CD14-positive monocyte (primary cell): ENCODE measurements around the gene HSPA2. TPM values are rescaled to one million over a fixed set of nuclear protein-coding genes. Genes with fewer than 3 reads are reported as not detected.

Experiments
- DNase-seq, 3 donors: peaks; one replicate each; pipeline ENCODE4 v3.0.0-alpha.2; 2011 to 2022
- H2AFZ ChIP-seq: 2 replicates; pipeline ENCODE4 v1.6.0; 2012; ENCODE audit warnings: mild to moderate bottlenecking, low read depth, low read length, inconsistent platforms; ENCODE audit not compliant: insufficient read depth, poor library complexity, severe bottlenecking
- H3K27ac ChIP-seq, 2 donors: 1 replicate in 1 of 2; 2 replicates in 1 of 2; pipeline ENCODE4 v1.5.1; 2012 to 2013; ENCODE audit warnings: low read length in 2 of 2, control low read depth in 1 of 2, inconsistent platforms in 1 of 2, low read depth in 1 of 2, mild to moderate bottlenecking in 1 of 2
- H3K27me3 ChIP-seq, 2 donors: one replicate each; pipeline versions ENCODE4 v1.6.0 to v1.6.1; 2011 to 2013; ENCODE audit warnings: low read length in 2 of 2; ENCODE audit not compliant: control insufficient read depth in 2 of 2, insufficient read depth in 2 of 2
- H3K36me3 ChIP-seq, 2 donors: replicated peaks in 1 of 2; 1 replicate in 1 of 2; 2 replicates in 1 of 2; pipeline versions ENCODE4 v1.5.1 to v1.6.1; 2012 to 2013; ENCODE audit warnings: low read length in 2 of 2, control low read depth in 1 of 2, inconsistent platforms in 1 of 2, mild to moderate bottlenecking in 1 of 2; ENCODE audit not compliant: insufficient read depth in 2 of 2, control insufficient read depth in 1 of 2
- H3K4me1 ChIP-seq, 2 donors: 1 replicate in 1 of 2; 2 replicates in 1 of 2; pipeline versions ENCODE4 v1.5.1 to v1.6.1; 2012 to 2013; ENCODE audit warnings: low read length in 2 of 2, control low read depth in 1 of 2, inconsistent platforms in 1 of 2, mild to moderate bottlenecking in 1 of 2, moderate library complexity in 1 of 2; ENCODE audit not compliant: insufficient read depth in 2 of 2, control insufficient read depth in 1 of 2
- H3K4me2 ChIP-seq: replicated peaks from 2 replicates; pipeline ENCODE3; 2012; ENCODE audit warnings: low read length, moderate library complexity, mild to moderate bottlenecking; ENCODE audit not compliant: poor library complexity, severe bottlenecking; ENCODE audit errors: extremely low read depth
- H3K4me3 ChIP-seq, 3 experiments: fragments of 200-600 bp in 1 of 3; sonication (generic) in 1 of 3; replicated peaks in 1 of 3; 1 replicate in 2 of 3; 2 replicates in 1 of 3; pipeline ENCODE4 v1.5.1; 2011 to 2013; ENCODE audit warnings: low read length in 3 of 3, mild to moderate bottlenecking in 3 of 3, control low read depth in 2 of 3, low read depth in 2 of 3, inconsistent platforms in 1 of 3, moderate library complexity in 1 of 3
- H3K79me2 ChIP-seq: 2 replicates; pipeline ENCODE4 v1.6.0; 2012; ENCODE audit warnings: mild to moderate bottlenecking, control low read depth, inconsistent platforms, low read length, moderate library complexity; ENCODE audit not compliant: insufficient read depth
- H3K9ac ChIP-seq: 2 replicates; pipeline ENCODE4 v1.6.0; 2017; ENCODE audit warnings: low read length, mild to moderate bottlenecking; ENCODE audit not compliant: insufficient read depth, poor library complexity, severe bottlenecking
- H3K9me3 ChIP-seq, 2 donors: replicated peaks in 1 of 2; 1 replicate in 1 of 2; 2 replicates in 1 of 2; pipeline versions ENCODE4 v1.5.1 to v1.6.1; 2012 to 2013; ENCODE audit warnings: low read length in 2 of 2, control low read depth in 1 of 2; ENCODE audit not compliant: control insufficient read depth in 1 of 2, insufficient read depth in 1 of 2
- H4K20me1 ChIP-seq: 2 replicates; pipeline ENCODE4 v1.6.0; 2012; ENCODE audit warnings: mild to moderate bottlenecking, low read length, control low read depth, moderate library complexity; ENCODE audit not compliant: insufficient read depth
- H3K27ac Mint-ChIP-seq, 7 donors: one replicate each; pipeline ENCODE4 v1.8.0; 2020; ENCODE audit warnings: mild to moderate bottlenecking in 7 of 7, mixed read lengths in 7 of 7, moderate library complexity in 6 of 7, inconsistent platforms in 2 of 7
- H3K27me3 Mint-ChIP-seq, 3 donors: one replicate each; pipeline ENCODE4 v1.8.0; 2021 to 2022; ENCODE audit warnings: low read depth in 3 of 3, mild to moderate bottlenecking in 3 of 3, mixed read lengths in 3 of 3, moderate library complexity in 3 of 3, inconsistent platforms in 1 of 3
- H3K36me3 Mint-ChIP-seq, 2 donors: one replicate each; pipeline ENCODE4 v1.8.0; 2020; ENCODE audit warnings: mixed read lengths in 2 of 2, inconsistent platforms in 1 of 2, mild to moderate bottlenecking in 1 of 2
- H3K4me1 Mint-ChIP-seq: one replicate; pipeline ENCODE4 v1.8.0; 2020; ENCODE audit warnings: mild to moderate bottlenecking, mixed read lengths
- H3K4me3 Mint-ChIP-seq, 2 donors: one replicate each; pipeline ENCODE4 v1.8.0; 2020; ENCODE audit warnings: mild to moderate bottlenecking in 2 of 2, mixed read lengths in 2 of 2, moderate library complexity in 1 of 2
- H3K9me3 Mint-ChIP-seq, 7 donors: one replicate each; pipeline ENCODE4 v1.8.0; 2020 to 2022; ENCODE audit warnings: mixed read lengths in 7 of 7, mild to moderate bottlenecking in 6 of 7, moderate library complexity in 6 of 7, inconsistent platforms in 2 of 7
- CTCF ChIP-seq: fragments of 200-600 bp; IDR thresholded peaks from one replicate; pipeline ENCODE4 v1.8.0; 2022; ENCODE audit warnings: antibody characterized with exemption, mild to moderate bottlenecking
- WGBS: methylation state at CpG from one replicate; pipeline ENCODE4 v1.1.5; 2013; ENCODE audit warnings: missing lambda C conversion rate; ENCODE audit not compliant: insufficient coverage; 5-methylcytosine and 5-hydroxymethylcytosine counted together
- intact Hi-C, 2 donors: fragments of 100-400 bp; cut with micrococcal nuclease; formaldehyde crosslinking; loops; one replicate each; pipeline versions ENCODE4 v1.15.0 to v1.15.1; 2023
- polyA plus RNA-seq, 3 donors: library from polyadenylated mRNA; depleted of rRNA in 1 of 3; unstranded in 2 of 3; stranded (reverse) in 1 of 3; fragments of 300-500 nt in 2 of 3; fragments of >200 nt in 1 of 3; fragmentation: Illumina TruSeq in 2 of 3; gene quantifications; 1 replicate in 2 of 3; 2 replicates in 1 of 3; pipeline ENCODE4 v1.2.3, GENCODE V29; 2012 to 2021

The HSPA2 gene
- polyA plus RNA-seq, 3 donors: 0.17 to 0.41 TPM; not detected in 1

GRCh38 chr14:64504310-64504896 lies 36.1 kb upstream of the HSPA2 start, which contains the start of gene ZBTB1:
ZBTB1 (plus strand) TSS chr14:64504770; CDS start chr14:64521505, 16,735 bp downstream.
- H3K9me3 ChIP-seq: no peaks in the 10 kb centered on the region
- intact Hi-C loops: loop anchor here in 1 of 2 donors (10.0 kb wide), 1 partner anchor 150 kb away; no protein-coding TSS in a partner anchor
- no peaks in the 10 kb centered on the region for H3K9me3 Mint-ChIP-seq
- peak within 1 kb of the TSS; percentile 96 to 98 for H3K4me3 Mint-ChIP-seq
- H4K20me1 ChIP-seq: peaks cover 44% of the 10 kb centered on the region
- H3K27me3 ChIP-seq: no peaks in the 10 kb centered on the region
- H3K27ac Mint-ChIP-seq: peak within 1 kb of the TSS; percentile 97 to 99 (median 99)
- H3K9ac ChIP-seq: peak within 1 kb of the TSS; percentile 99
- H3K27me3 Mint-ChIP-seq: peaks cover 0 to 2% (median 2%) of the 10 kb centered on the region in 3 donors
- TF ChIP-seq CTCF: no peak
- under 1% methylated on average over 63 of the region's 63 CpGs for WGBS
- H3K4me1 ChIP-seq: peaks cover 55 to 73% of the 10 kb centered on the region in 2 donors
- peaks cover 75% of the 10 kb centered on the region for H3K79me2 ChIP-seq
- peak; percentile 80 to 88 (median 86) for DNase-seq
- H3K4me1 Mint-ChIP-seq: peaks cover 65% of the 10 kb centered on the region
- peak within 1 kb of the TSS; percentile 49 for H2AFZ ChIP-seq
- peak within 1 kb of the TSS; percentile 99 for H3K27ac ChIP-seq
- H3K4me2 ChIP-seq: peak within 1 kb of the TSS; percentile 91
- H3K36me3 ChIP-seq: no peaks in the 10 kb centered on the region
- H3K4me3 ChIP-seq: peak within 1 kb of the TSS; percentile 49 to 87 (median 66)
- H3K36me3 Mint-ChIP-seq: peaks cover 0 to 5% of the 10 kb centered on the region in 2 donors

- Histone ChIP-seq H3K9ac (peak overlapping the region; percentile 99), H3K4me1 (peaks cover 58 to 77% of the 10 kb centered on the region in 2 donors), H3K4me2 (peak overlapping the region; percentile 91), H4K20me1 (peaks cover 52% of the 10 kb centered on the region), H3K27me3 (no peaks in the 10 kb centered on the region), H3K79me2 (peaks cover 77% of the 10 kb centered on the region), H2AFZ (peak overlapping the region; percentile 37), H3K36me3 (no peaks in the 10 kb centered on the region), H3K4me3 (peak overlapping the region; percentile 49 to 87 (median 66)), H3K27ac (peak overlapping the region; percentile 99), H3K9me3 (no peaks in the 10 kb centered on the region)
- Mint-ChIP-seq H3K9me3 (no peaks in the 10 kb centered on the region), H3K27ac (peak overlapping the region; percentile 97 to 99 (median 99)), H3K4me1 (peaks cover 65% of the 10 kb centered on the region), H3K4me3 (peak overlapping the region; percentile 96 to 98), H3K27me3 (peaks cover 0 to 2% (median 2%) of the 10 kb centered on the region in 3 donors), H3K36me3 (peaks cover 0 to 4% of the 10 kb centered on the region in 2 donors)
- WGBS: under 1% methylated on average over 39 of the region's 68 CpGs
- peak; percentile 64 to 75 (median 72) for DNase-seq
- TF ChIP-seq CTCF: no peak
- intact Hi-C loops: loop anchor here (5.0 to 10.0 kb wide), 2 partner anchors 37 to 150 kb away; partner anchors contain the start of gene HSPA2 (in 1 of the 2)
These were observed 35.4 kb upstream of the HSPA2 start for GRCh38 chr14:64504897-64505794.
